ENCODE data around the gene ZNF581. TPM values are rescaled to one million over a fixed set of nuclear protein-coding genes. Genes with fewer than 3 reads are reported as not detected.

ZNF581 gene
- total and polyA plus RNA-seq, 9 donors = 15.1 to 37.6 (median 27.0) TPM

DNA sequence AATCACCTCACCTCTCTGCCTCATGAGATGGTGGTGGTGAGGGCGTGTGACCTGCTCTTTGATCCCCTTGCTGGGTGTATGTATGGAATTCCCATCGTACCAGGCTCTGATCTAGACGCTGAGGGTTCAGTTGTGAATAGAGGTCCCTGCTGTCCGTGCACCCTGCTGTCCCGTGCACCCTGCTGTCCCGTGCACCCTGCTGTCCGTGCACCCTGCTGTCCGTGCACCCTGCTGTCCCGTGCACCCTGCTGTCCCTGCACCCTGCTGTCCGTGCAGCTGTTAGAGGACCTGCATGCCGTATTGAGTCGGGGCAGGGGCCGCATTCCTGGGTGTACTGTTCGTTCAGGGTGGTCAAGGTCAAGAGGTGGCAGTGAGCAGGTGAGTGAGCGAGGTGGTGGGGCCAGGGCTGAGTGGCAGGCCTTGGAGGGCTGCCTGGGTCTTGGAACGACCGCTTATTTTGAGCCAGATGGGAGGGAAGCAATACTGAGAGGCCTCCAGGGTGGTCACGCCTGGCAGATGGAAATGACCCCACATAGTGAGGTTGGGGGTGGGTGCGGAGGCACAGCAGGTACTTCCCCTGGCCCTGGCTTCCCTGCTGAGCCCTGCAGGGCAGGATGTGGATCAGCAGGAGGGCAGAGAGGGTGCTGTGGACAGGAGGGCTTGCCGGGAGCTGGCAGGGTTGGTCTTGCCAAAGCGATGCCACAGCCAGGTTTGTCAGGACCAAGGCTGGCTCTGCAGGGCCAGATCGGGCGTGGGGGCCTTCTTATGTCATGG lies 27.0 kb downstream of the ZNF581 start:
- Histone ChIP-seq H3K9me3 (replicated peaks; ENCODE audit: control insufficient read depth, low read depth, low read length) (no peaks in the 10 kb centered on the region), H3K27ac (ENCODE audit: low read length) (no peak overlapping the region), H3K4me3 (ENCODE audit: low read length) (no peak overlapping the region), H3K27me3 (ENCODE audit: control insufficient read depth, insufficient read depth, low read length) (no peaks in the 10 kb centered on the region), H3K36me3 (ENCODE audit: control insufficient read depth, insufficient read depth, low read length) (peaks cover 62% of the 10 kb centered on the region), H3K4me1 (ENCODE audit: control insufficient read depth, insufficient read depth, low read length) (peaks cover 10% of the 10 kb centered on the region)
- peak; percentile 23 for DNase-seq
- WGBS (ENCODE audit: insufficient coverage) = 81% methylated on average over 22 of the region's 23 CpGs

- Histone ChIP-seq H3K27ac (ENCODE audit: low read length) (no peak overlapping the region), H3K27me3 (ENCODE audit: control insufficient read depth, insufficient read depth, low read length) (no peaks in the 10 kb centered on the region), H3K9me3 (replicated peaks; ENCODE audit: control insufficient read depth, low read depth, low read length) (no peaks in the 10 kb centered on the region), H3K4me1 (ENCODE audit: control insufficient read depth, insufficient read depth, low read length) (peaks cover 16% of the 10 kb centered on the region), H3K4me3 (ENCODE audit: low read length) (no peak overlapping the region), H3K36me3 (ENCODE audit: control insufficient read depth, insufficient read depth, low read length) (peaks cover 58% of the 10 kb centered on the region)
- DNase-seq = no peak
- 79% methylated on average over 2 of the region's 2 CpGs for WGBS (ENCODE audit: insufficient coverage)
Observed at GRCh38 chr19:55671054-55671378, 27.6 kb downstream of the ZNF581 start.

GRCh38 chr19:55672418-55672817 lies 29.0 kb downstream of the ZNF581 start:
- peaks cover 51% of the 10 kb centered on the region for H3K36me3 ChIP-seq (ENCODE audit: control insufficient read depth, insufficient read depth, low read length)
- H3K27ac ChIP-seq (ENCODE audit: low read length) = no peak overlapping the region
- peaks cover 28% of the 10 kb centered on the region for H3K4me1 ChIP-seq (ENCODE audit: control insufficient read depth, insufficient read depth, low read length)
- no peaks in the 10 kb centered on the region for H3K9me3 ChIP-seq (replicated peaks; ENCODE audit: control insufficient read depth, low read depth, low read length)
- 100% methylated on average over 1 of the region's 5 CpGs for WGBS (ENCODE audit: insufficient coverage)
- no peaks in the 10 kb centered on the region for H3K27me3 ChIP-seq (ENCODE audit: control insufficient read depth, insufficient read depth, low read length)
- DNase-seq = no peak
- no peak overlapping the region for H3K4me3 ChIP-seq (ENCODE audit: low read length)

GRCh38 chr19:55673465-55673864 lies 30.0 kb downstream of the ZNF581 start:
- Histone ChIP-seq H3K36me3 (ENCODE audit: control insufficient read depth, insufficient read depth, low read length) (peaks cover 52% of the 10 kb centered on the region), H3K9me3 (replicated peaks; ENCODE audit: control insufficient read depth, low read depth, low read length) (no peaks in the 10 kb centered on the region), H3K27me3 (ENCODE audit: control insufficient read depth, insufficient read depth, low read length) (no peaks in the 10 kb centered on the region), H3K27ac (ENCODE audit: low read length) (no peak overlapping the region), H3K4me1 (ENCODE audit: control insufficient read depth, insufficient read depth, low read length) (peaks cover 34% of the 10 kb centered on the region), H3K4me3 (ENCODE audit: low read length) (no peak overlapping the region)
- 100% methylated on average over 1 of the region's 9 CpGs for WGBS (ENCODE audit: insufficient coverage)
- no peak for DNase-seq

DNA sequence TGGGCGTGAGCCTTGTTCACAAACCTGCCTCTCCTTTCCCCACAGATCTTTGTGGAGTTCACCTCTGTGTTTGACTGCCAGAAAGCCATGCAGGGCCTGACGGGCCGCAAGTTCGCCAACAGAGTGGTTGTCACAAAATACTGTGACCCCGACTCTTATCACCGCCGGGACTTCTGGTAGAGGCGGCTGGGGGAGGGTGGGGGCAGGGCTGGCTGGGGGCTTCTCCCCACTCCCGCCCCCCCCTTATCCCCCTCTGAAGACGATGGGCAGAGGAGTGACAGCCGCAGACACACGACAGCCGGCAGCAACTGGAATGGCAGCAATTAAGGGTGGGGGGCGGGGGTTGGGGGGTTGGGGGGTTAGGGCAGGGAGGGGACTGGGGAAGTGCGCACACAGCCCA lies 30.4 kb downstream of the ZNF581 start:
- H3K36me3 ChIP-seq (ENCODE audit: control insufficient read depth, insufficient read depth, low read length) = peaks cover 52% of the 10 kb centered on the region
- H3K27ac ChIP-seq (ENCODE audit: low read length) = no peak overlapping the region
- no peak for DNase-seq
- H3K4me3 ChIP-seq (ENCODE audit: low read length) = no peak overlapping the region
- 88% methylated on average over 1 of the region's 15 CpGs for WGBS (ENCODE audit: insufficient coverage)
- H3K27me3 ChIP-seq (ENCODE audit: control insufficient read depth, insufficient read depth, low read length) = no peaks in the 10 kb centered on the region
- no peaks in the 10 kb centered on the region for H3K9me3 ChIP-seq (replicated peaks; ENCODE audit: control insufficient read depth, low read depth, low read length)
- peaks cover 34% of the 10 kb centered on the region for H3K4me1 ChIP-seq (ENCODE audit: control insufficient read depth, insufficient read depth, low read length)

- Histone ChIP-seq H3K27ac (ENCODE audit: low read length) (peak overlapping the region; percentile 59), H3K36me3 (ENCODE audit: control insufficient read depth, insufficient read depth, low read length) (peaks cover 51% of the 10 kb centered on the region), H3K4me1 (ENCODE audit: control insufficient read depth, insufficient read depth, low read length) (peaks cover 34% of the 10 kb centered on the region), H3K27me3 (ENCODE audit: control insufficient read depth, insufficient read depth, low read length) (no peaks in the 10 kb centered on the region), H3K9me3 (replicated peaks; ENCODE audit: control insufficient read depth, low read depth, low read length) (no peaks in the 10 kb centered on the region), H3K4me3 (ENCODE audit: low read length) (peak overlapping the region; percentile 76)
- DNase-seq = peak; percentile 11
- 22% methylated on average over 7 of the region's 17 CpGs for WGBS (ENCODE audit: insufficient coverage)
Observed at GRCh38 chr19:55674459-55674840, 31.0 kb downstream of the ZNF581 start.

GRCh38 chr19:55674841-55675660 lies 31.6 kb downstream of the ZNF581 start, which contains the start of gene EPN1:
TSS of gene EPN1 (plus strand) at chr19:55675226. CDS start at chr19:55678628, 3,402 bp downstream.
- WGBS (ENCODE audit: insufficient coverage) = under 1% methylated on average over 100 of the region's 101 CpGs
- Histone ChIP-seq H3K27ac (ENCODE audit: low read length) (peak within 1 kb of the TSS; percentile 86), H3K4me3 (ENCODE audit: low read length) (peak within 1 kb of the TSS; percentile 76), H3K27me3 (ENCODE audit: control insufficient read depth, insufficient read depth, low read length) (no peaks in the 10 kb centered on the region), H3K9me3 (replicated peaks; ENCODE audit: control insufficient read depth, low read depth, low read length) (no peaks in the 10 kb centered on the region), H3K36me3 (ENCODE audit: control insufficient read depth, insufficient read depth, low read length) (peaks cover 51% of the 10 kb centered on the region), H3K4me1 (ENCODE audit: control insufficient read depth, insufficient read depth, low read length) (peaks cover 34% of the 10 kb centered on the region)
- DNase-seq = peak; percentile 98

GRCh38 chr19:55675661-55676354 lies 32.4 kb downstream of the ZNF581 start:
- Histone ChIP-seq H3K4me1 (ENCODE audit: control insufficient read depth, insufficient read depth, low read length) (peaks cover 30% of the 10 kb centered on the region), H3K36me3 (ENCODE audit: control insufficient read depth, insufficient read depth, low read length) (peaks cover 50% of the 10 kb centered on the region)
- 6% methylated on average over 7 of the region's 16 CpGs for WGBS (ENCODE audit: insufficient coverage)

DNA sequence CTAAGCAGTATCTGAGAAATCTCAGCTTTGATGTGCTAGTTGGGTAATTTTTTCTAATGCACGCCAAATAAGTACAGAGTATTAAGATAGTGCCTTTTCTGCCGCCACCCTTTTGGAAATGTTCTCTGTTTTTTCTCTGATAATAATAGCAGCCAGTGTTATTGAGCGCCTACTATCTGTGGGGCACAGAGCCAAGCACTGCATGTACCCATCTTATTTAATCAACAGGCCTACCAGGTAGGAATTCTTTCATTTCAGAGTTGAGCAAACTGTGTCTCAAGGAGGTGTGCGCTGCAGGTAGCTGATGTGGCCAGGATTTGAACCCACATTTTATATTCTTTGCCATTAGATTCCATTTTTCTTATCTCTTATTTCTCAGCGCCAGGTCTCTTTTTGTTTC lies 32.9 kb downstream of the ZNF581 start:
- Histone ChIP-seq H3K9me3 (replicated peaks; ENCODE audit: control insufficient read depth, low read depth, low read length) (no peaks in the 10 kb centered on the region), H3K4me3 (ENCODE audit: low read length) (no peak overlapping the region), H3K36me3 (ENCODE audit: control insufficient read depth, insufficient read depth, low read length) (peaks cover 55% of the 10 kb centered on the region), H3K4me1 (ENCODE audit: control insufficient read depth, insufficient read depth, low read length) (peaks cover 30% of the 10 kb centered on the region), H3K27ac (ENCODE audit: low read length) (no peak overlapping the region), H3K27me3 (ENCODE audit: control insufficient read depth, insufficient read depth, low read length) (no peaks in the 10 kb centered on the region)
- DNase-seq = peak; percentile 23
- WGBS (ENCODE audit: insufficient coverage) = 96% methylated on average over 2 of the region's 5 CpGs

More at GRCh38 chr19:55675661-55676354, 32.4 kb downstream of the ZNF581 start:
- H3K27me3 ChIP-seq (ENCODE audit: control insufficient read depth, insufficient read depth, low read length) = no peaks in the 10 kb centered on the region
- DNase-seq = no peak
- H3K9me3 ChIP-seq (replicated peaks; ENCODE audit: control insufficient read depth, low read depth, low read length) = no peaks in the 10 kb centered on the region
- peak overlapping the region; percentile 86 for H3K27ac ChIP-seq (ENCODE audit: low read length)
- H3K4me3 ChIP-seq (ENCODE audit: low read length) = peak overlapping the region; percentile 76
